GM12865 (cell line): Measurements from ENCODE around the gene GRAMD1B.

Experiments used
- DNase-seq: peaks from one replicate; pipeline ENCODE4 v3.0.0; 2010; ENCODE audit warnings: low read depth
- H3K4me3 ChIP-seq: 2 replicates; pipeline ENCODE4 v1.5.1; 2011; ENCODE audit warnings: mild to moderate bottlenecking, low read depth, low read length, control low read depth
- TF ChIP-seq, protein P1 (sequence below): IDR thresholded peaks from 2 replicates; pipeline ENCODE4 v1.5.1; 2011; ENCODE audit warnings: low read length, control low read depth, low read depth, inconsistent platforms; ENCODE audit not compliant: insufficient read depth; ENCODE audit errors: missing control alignments

Gene GRAMD1B

DNA sequence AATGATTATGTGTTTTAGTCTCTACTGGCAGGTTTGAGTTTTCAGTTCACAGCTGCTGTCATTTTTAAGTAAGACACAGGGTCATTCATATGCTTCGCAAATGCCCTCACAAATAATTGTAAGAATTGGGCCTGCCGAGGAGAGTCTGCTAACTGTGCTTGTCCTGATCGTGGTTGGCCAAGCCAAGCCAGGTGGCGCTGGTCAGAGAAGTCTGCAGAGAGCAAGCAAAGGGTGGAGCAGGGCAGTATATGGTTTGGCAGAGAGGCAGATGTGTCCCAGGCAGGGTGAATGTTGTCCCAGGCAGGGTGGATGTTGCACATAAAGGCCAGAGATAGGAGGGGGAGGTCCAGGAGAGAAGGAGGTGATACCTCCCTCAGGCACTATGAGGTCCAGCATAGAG, 171.7 kb downstream of the GRAMD1B start:
- no peak for DNase-seq
- TF ChIP-seq, protein P1, sequence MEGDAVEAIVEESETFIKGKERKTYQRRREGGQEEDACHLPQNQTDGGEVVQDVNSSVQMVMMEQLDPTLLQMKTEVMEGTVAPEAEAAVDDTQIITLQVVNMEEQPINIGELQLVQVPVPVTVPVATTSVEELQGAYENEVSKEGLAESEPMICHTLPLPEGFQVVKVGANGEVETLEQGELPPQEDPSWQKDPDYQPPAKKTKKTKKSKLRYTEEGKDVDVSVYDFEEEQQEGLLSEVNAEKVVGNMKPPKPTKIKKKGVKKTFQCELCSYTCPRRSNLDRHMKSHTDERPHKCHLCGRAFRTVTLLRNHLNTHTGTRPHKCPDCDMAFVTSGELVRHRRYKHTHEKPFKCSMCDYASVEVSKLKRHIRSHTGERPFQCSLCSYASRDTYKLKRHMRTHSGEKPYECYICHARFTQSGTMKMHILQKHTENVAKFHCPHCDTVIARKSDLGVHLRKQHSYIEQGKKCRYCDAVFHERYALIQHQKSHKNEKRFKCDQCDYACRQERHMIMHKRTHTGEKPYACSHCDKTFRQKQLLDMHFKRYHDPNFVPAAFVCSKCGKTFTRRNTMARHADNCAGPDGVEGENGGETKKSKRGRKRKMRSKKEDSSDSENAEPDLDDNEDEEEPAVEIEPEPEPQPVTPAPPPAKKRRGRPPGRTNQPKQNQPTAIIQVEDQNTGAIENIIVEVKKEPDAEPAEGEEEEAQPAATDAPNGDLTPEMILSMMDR: no peak
- H3K4me3 ChIP-seq: no peak overlapping the region

- no peak overlapping the region for H3K4me3 ChIP-seq
- DNase-seq: no peak
- TF ChIP-seq, protein P1: no peak
Measured at GRCh38 chr11:123603666-123604065, 173.6 kb downstream of the GRAMD1B start.

- DNase-seq: no peak
- no peak overlapping the region for H3K4me3 ChIP-seq
- TF ChIP-seq, protein P1: no peak
Measured at GRCh38 chr11:123607781-123608180, 177.7 kb downstream of the GRAMD1B start.

DNA sequence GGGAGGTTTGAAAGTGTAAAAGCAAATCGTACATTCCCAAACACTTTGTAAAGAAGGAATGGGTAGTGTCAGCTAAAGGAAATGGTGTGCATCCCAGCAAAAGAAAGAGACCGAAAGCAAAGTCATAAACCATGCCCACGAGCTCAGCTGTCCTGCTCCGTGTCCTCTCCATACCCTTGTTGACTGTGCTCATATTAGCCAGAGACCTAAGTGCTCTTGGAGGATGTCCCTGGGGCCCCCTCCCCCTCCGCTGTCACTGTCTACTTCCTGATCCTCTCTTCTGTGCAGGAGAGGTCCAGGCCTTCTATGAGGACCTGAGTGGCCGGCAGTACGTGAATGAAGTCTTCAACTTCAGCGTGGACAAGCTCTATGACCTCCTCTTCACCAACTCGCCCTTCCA, 178.3 kb downstream of the GRAMD1B start:
- TF ChIP-seq, protein P1: no peak
- no peak overlapping the region for H3K4me3 ChIP-seq
- DNase-seq: no peak

DNA sequence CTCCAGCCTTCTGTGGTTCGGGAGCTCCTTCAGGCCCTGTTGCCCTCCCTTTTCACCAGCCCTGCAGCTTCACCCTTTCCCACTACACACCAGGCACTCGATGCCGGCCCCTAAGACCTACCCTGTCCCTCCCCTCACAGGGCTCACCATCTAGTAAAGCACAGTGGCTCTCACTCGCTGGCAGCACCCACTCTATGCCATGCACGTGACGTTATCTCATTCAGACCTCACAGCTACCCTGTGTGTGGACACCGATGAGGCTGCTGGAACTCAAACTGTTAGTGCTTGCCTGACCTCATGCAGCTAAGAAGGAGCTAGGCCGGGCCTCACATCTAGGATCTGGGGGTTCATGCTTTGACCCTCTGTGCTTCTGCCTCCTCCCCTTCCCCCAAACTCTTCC, 178.9 kb downstream of the GRAMD1B start:
- TF ChIP-seq, protein P1: no peak
- no peak for DNase-seq
- H3K4me3 ChIP-seq: no peak overlapping the region

GRCh38 chr11:123611698-123612097, 181.6 kb downstream of the GRAMD1B start:
- no peak for DNase-seq
- H3K4me3 ChIP-seq: no peak overlapping the region
- TF ChIP-seq, protein P1: no peak

DNA sequence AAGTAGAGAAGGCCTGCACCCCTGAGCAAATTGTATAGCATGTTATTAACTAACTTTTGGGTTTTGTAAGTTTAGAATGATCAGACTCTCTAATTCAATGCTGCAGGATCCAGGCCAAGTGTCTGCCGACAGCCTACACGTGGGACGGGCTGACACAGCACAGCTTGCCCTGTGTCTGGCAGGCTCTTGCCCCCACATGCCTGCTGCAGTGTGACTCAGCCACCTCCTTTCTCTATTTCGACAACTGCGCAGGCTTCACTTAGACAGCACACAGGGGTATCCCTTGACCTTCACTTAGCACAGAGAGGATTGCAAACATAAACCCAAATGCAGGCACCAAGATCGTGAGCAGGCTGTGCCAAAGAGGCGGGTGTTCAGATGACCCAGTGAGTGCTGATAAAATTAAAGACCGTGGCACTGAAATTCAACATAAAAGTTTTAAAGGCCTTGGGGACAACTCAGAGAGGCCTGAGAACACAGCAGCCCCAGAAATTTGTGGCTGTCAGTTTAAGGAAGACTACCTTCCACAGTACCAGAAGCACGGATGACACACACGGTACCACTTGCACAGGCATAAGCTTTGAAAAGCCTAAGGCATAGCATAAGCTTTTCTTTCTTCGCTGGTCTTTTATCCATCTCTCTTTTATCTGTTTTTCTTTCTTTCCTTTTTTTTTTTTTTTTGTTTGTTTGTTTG, 186.6 kb downstream of the GRAMD1B start:
- TF ChIP-seq, protein P1: no peak
- DNase-seq: no peak
- no peak overlapping the region for H3K4me3 ChIP-seq
